Measurements from ENCODE around the gene SOCS7. TPM values are rescaled to one million over a fixed set of nuclear protein-coding genes. Genes with fewer than 3 reads are reported as not detected.
A peak's percentile ranks its signal among the peaks of the same experiment; 100 is the strongest.

The SOCS7 gene
- total RNA-seq, 2 experiments from 2014 or later = 18.1 to 21.7 TPM

- ChIA-PET CTCF (interaction anchor here (1.0 to 1.6 kb wide), 4 partner anchors 10 to 86 kb away, joined by 3 to 8 read pairs (median 4); partner anchors contain the start of gene GPR179), POLR2A (interaction anchor here (0.6 kb wide), 1 partner anchor 65 kb away, joined by 3 read pairs; no protein-coding TSS in a partner anchor)
- Mint-ChIP-seq H3K27ac (no peak overlapping the region), H3K9me3 (no peaks in the 10 kb centered on the region), H3K4me1 (ENCODE audit: low read depth) (no peaks in the 10 kb centered on the region), H3K36me3 (peaks cover 3% of the 10 kb centered on the region), H3K27me3 (peaks cover 5% of the 10 kb centered on the region), H3K4me3 (no peak overlapping the region)
- intact Hi-C loops (cut with micrococcal nuclease) = no loop called here
- DNase-seq = no peak
Measured at GRCh38 chr17:38328620-38329019, 23.0 kb upstream of the SOCS7 start.

DNA sequence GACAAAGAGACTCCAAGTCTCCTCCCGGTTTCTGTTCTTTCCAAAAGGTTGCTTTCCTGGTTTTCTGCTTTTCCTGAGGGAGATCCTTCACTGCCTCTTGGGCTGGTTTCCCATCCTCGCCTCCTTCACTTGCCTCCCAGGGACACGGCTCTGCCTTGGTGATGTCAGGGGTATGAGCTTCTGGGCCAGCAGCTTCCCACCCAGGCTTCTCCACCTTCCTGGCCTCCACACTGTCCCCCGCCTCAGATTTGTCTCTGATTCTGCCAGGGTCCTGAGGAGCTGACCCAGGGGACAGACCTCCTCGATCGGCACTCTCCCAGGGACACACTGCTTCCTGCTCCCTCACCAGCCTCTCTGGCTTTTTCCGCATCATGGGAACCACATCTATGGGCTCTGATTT is 22.4 kb upstream of the SOCS7 start:
- Mint-ChIP-seq H3K27ac (no peak overlapping the region), H3K9me3 (no peaks in the 10 kb centered on the region), H3K4me1 (ENCODE audit: low read depth) (no peaks in the 10 kb centered on the region), H3K27me3 (peaks cover 7% of the 10 kb centered on the region), H3K4me3 (no peak overlapping the region), H3K36me3 (no peaks in the 10 kb centered on the region)
- CTCF ChIA-PET = interaction anchor here (1.6 kb wide), 1 partner anchor 20 kb away, joined by 8 read pairs; no protein-coding TSS in a partner anchor
- intact Hi-C loops (cut with micrococcal nuclease) = no loop called here
- POLR2A ChIA-PET = no interaction called here
- DNase-seq = no peak

DNA sequence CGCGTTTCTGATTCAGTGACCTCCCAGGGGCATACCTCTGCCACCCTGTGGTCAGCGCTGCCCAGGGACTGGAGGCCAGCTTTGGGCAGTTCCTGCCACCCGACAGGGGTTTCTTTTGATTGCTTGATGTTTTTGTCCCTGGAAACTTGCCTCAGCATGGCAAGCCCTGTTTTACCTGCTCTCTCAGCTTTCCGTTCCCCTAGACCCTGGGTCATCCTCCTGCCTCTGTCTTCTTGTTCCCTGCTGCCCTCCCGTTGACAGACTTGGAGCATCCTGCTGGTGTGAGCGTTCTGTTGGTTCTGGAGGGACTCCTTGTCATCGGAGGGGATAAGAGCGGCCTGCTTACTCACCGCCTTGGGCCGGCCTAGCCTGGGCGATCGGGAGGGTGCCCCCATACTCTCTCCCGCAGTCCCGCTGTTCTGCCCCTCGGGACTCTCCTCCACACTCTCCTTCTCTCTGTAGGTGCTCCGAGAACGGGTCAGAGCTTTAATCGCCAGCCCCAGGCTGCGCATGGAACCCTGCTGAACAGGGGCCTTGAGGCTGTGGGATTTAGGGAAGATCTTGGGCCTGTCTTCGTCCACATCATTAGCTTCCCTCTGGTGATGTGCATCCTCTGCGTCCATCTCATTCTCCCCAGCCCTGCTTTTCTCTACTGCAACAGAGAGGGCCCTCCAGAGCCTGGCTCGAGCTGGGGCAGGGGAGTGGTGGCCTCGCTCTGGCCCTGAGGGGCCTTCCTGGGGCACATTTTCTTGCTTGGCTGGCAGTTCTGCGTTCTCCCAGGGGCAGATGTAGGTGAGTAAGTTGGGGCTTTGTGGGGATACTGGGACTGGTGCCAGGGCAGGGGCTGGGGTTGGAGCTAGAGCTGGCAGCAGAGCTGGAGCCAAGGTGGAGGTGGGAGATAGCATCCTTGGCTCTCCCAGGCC is 21.6 kb upstream of the SOCS7 start:
- no peaks in the 10 kb centered on the region for H3K9me3 Mint-ChIP-seq
- H3K27me3 Mint-ChIP-seq = peaks cover 7% of the 10 kb centered on the region
- H3K27ac Mint-ChIP-seq = no peak overlapping the region
- H3K36me3 Mint-ChIP-seq = no peaks in the 10 kb centered on the region
- H3K4me1 Mint-ChIP-seq (ENCODE audit: low read depth) = no peaks in the 10 kb centered on the region
- POLR2A ChIA-PET = no interaction called here
- intact Hi-C loops (cut with micrococcal nuclease) = no loop called here
- DNase-seq = no peak
- H3K4me3 Mint-ChIP-seq = no peak overlapping the region
- CTCF ChIA-PET = interaction anchor here (1.1 to 2.0 kb wide), 4 partner anchors 8 to 85 kb away, joined by 3 to 11 read pairs (median 8); no protein-coding TSS in a partner anchor

- H3K4me1 Mint-ChIP-seq (ENCODE audit: low read depth) = no peaks in the 10 kb centered on the region
- H3K9me3 Mint-ChIP-seq = no peaks in the 10 kb centered on the region
- ChIA-PET CTCF (interaction anchor here (1.1 to 6.1 kb wide), 5 partner anchors 8 to 84 kb away, joined by 3 to 28 read pairs (median 8); no protein-coding TSS in a partner anchor), POLR2A (no interaction called here)
- no peak overlapping the region for H3K4me3 Mint-ChIP-seq
- H3K36me3 Mint-ChIP-seq = no peaks in the 10 kb centered on the region
- no peak overlapping the region for H3K27ac Mint-ChIP-seq
- DNase-seq = no peak
- intact Hi-C loops (cut with micrococcal nuclease) = no loop called here
- peaks cover 7% of the 10 kb centered on the region for H3K27me3 Mint-ChIP-seq
Measured at GRCh38 chr17:38330941-38331411, 20.7 kb upstream of the SOCS7 start.

- Mint-ChIP-seq H3K4me3 (no peak overlapping the region), H3K36me3 (no peaks in the 10 kb centered on the region), H3K9me3 (no peaks in the 10 kb centered on the region), H3K27ac (no peak overlapping the region), H3K4me1 (ENCODE audit: low read depth) (no peaks in the 10 kb centered on the region), H3K27me3 (peaks cover 7% of the 10 kb centered on the region)
- intact Hi-C loops (cut with micrococcal nuclease) = no loop called here
- ChIA-PET POLR2A (no interaction called here), CTCF (interaction anchor here (0.7 to 6.1 kb wide), 10 partner anchors 8 to 82 kb away, joined by 3 to 28 read pairs (median 4); no protein-coding TSS in a partner anchor)
- no peak for DNase-seq
Measured at GRCh38 chr17:38332735-38333134, 18.9 kb upstream of the SOCS7 start.

DNA sequence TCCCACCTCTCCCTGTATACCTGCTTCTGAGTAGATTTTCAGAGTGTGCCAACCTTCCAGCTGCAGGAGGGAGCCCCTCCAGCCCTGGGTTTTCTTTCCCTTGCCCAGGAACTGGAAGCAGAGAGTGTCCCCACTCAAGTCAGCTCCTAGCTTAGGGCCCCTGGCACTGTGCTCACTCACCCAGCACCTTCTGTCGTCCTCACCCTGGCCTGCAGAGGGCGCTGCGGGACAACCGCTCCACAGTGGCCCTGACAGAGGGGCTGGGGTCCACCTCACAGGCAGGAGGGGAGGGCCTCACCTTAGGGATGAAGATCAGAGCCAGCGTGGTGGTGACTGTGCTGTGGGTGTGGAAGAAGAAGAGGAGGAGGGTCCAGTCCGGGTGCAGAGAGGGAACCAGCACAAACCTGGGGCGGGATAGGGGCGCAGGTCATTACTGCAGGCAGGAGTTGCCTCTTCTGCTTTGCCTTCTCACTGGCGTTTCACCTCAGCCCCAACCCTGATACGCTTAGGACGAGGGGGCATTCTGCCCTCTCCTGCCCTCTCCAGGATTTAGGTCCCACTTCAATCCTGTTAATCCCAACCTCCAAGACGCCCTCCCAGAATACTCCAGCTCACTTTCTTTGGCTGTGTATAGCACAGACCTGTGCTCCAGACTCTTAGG is 17.9 kb upstream of the SOCS7 start:
- peak; percentile 72 for DNase-seq
- CTCF ChIA-PET = interaction anchor here (0.7 to 6.1 kb wide), 11 partner anchors 7 to 81 kb away, joined by 3 to 28 read pairs (median 4); no protein-coding TSS in a partner anchor
- POLR2A ChIA-PET = interaction anchor here (0.5 kb wide), 1 partner anchor 10 kb away, joined by 3 read pairs; no protein-coding TSS in a partner anchor
- Mint-ChIP-seq H3K4me3 (no peak overlapping the region), H3K9me3 (no peaks in the 10 kb centered on the region), H3K36me3 (no peaks in the 10 kb centered on the region), H3K27me3 (peaks cover 7% of the 10 kb centered on the region), H3K27ac (no peak overlapping the region), H3K4me1 (ENCODE audit: low read depth) (no peaks in the 10 kb centered on the region)
- intact Hi-C loops (cut with micrococcal nuclease) = no loop called here

GRCh38 chr17:38334480-38335364 is 16.9 kb upstream of the SOCS7 start:
- CTCF ChIA-PET = interaction anchor here (0.6 to 6.1 kb wide), 4 partner anchors 9 to 78 kb away, joined by 3 to 28 read pairs (median 3); no protein-coding TSS in a partner anchor
- H3K9me3 Mint-ChIP-seq = no peaks in the 10 kb centered on the region
- no peaks in the 10 kb centered on the region for H3K36me3 Mint-ChIP-seq
- H3K4me1 Mint-ChIP-seq (ENCODE audit: low read depth) = no peaks in the 10 kb centered on the region
- peaks cover 7% of the 10 kb centered on the region for H3K27me3 Mint-ChIP-seq
- no peak overlapping the region for H3K27ac Mint-ChIP-seq
- intact Hi-C loops (cut with micrococcal nuclease) = no loop called here
- POLR2A ChIA-PET = no interaction called here
- no peak for DNase-seq
- no peak overlapping the region for H3K4me3 Mint-ChIP-seq

DNA sequence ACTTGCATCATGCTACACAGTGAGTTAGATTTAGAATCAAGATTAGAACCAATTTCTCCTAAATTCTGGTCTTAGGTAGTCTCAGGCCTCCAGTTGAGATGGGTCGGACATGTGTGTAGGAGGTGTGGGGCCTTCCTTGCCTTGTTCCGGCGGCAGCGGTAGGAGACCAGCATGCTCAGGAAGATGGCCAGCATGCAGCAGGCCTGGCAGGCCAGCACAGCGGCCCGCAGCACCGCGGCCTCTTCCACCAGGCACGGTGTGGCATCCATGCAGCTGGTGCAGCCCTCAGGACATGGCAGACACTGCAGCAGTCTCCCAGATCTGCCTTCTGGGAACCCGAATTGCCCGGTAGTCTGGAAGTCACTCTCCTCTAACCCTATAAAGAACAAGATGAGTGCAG is 14.8 kb upstream of the SOCS7 start:
- Mint-ChIP-seq H3K27ac (no peak overlapping the region), H3K27me3 (peaks cover 5% of the 10 kb centered on the region), H3K36me3 (no peaks in the 10 kb centered on the region), H3K4me1 (ENCODE audit: low read depth) (no peaks in the 10 kb centered on the region), H3K9me3 (no peaks in the 10 kb centered on the region), H3K4me3 (no peak overlapping the region)
- ChIA-PET POLR2A (no interaction called here), CTCF (interaction anchor here (6.1 kb wide), 1 partner anchor 12 kb away, joined by 28 read pairs; no protein-coding TSS in a partner anchor)
- intact Hi-C loops (cut with micrococcal nuclease) = no loop called here
- DNase-seq = no peak

DNA sequence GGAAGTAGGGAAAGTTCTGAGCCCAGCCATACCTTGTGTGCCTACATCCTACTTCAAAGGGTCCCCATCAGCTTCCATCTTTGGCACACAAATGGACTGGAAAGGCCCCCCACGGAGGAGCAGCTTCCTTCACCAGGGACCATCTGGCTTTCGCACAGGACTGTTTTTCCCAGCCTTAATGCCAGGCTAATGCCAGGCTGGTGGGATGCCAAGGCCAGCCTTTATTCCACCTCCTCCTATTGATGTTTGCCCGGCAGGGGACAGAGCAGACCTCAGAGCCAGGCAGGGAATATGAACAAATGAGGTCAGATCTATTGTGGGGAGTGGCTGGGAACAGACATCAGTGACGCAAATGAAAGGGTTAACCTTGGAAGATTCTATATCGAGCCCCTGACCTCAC is 13.6 kb upstream of the SOCS7 start:
- ChIA-PET POLR2A (no interaction called here), CTCF (interaction anchor here (1.2 kb wide), 1 partner anchor 11 kb away, joined by 6 read pairs; no protein-coding TSS in a partner anchor)
- no peak overlapping the region for H3K4me3 Mint-ChIP-seq
- H3K27me3 Mint-ChIP-seq = peaks cover 5% of the 10 kb centered on the region
- no peak for DNase-seq
- intact Hi-C loops (cut with micrococcal nuclease) = no loop called here
- H3K4me1 Mint-ChIP-seq (ENCODE audit: low read depth) = no peaks in the 10 kb centered on the region
- no peaks in the 10 kb centered on the region for H3K36me3 Mint-ChIP-seq
- H3K9me3 Mint-ChIP-seq = no peaks in the 10 kb centered on the region
- H3K27ac Mint-ChIP-seq = no peak overlapping the region

GRCh38 chr17:38338535-38338934 is 13.1 kb upstream of the SOCS7 start:
- no peak overlapping the region for H3K4me3 Mint-ChIP-seq
- H3K27ac Mint-ChIP-seq = no peak overlapping the region
- H3K4me1 Mint-ChIP-seq (ENCODE audit: low read depth) = no peaks in the 10 kb centered on the region
- CTCF ChIA-PET = interaction anchor here (1.2 kb wide), 1 partner anchor 11 kb away, joined by 6 read pairs; no protein-coding TSS in a partner anchor
- intact Hi-C loops (cut with micrococcal nuclease) = no loop called here
- POLR2A ChIA-PET = no interaction called here
- H3K9me3 Mint-ChIP-seq = no peaks in the 10 kb centered on the region
- no peak for DNase-seq
- H3K27me3 Mint-ChIP-seq = peaks cover 3% of the 10 kb centered on the region
- no peaks in the 10 kb centered on the region for H3K36me3 Mint-ChIP-seq

DNA sequence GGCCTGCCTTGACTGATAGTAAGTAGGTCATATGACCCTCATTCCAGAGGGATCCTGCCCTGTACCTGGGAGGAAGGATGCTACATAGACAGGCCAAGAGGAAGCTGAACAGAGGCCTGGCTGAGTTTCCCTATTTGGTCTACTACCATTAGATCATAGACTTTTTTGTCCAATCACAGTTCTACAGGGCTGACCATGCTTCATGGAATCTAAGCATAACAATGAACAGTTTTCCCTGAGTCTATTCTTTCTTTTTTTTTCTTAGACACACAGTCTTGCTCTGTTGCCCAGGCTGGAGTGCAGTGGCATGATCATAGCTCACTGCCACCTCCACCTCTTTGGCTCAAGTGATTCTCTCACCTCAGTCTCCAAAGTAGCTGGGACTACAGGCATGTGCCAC is 11.8 kb upstream of the SOCS7 start:
- intact Hi-C loops (cut with micrococcal nuclease) = no loop called here
- no peaks in the 10 kb centered on the region for H3K36me3 Mint-ChIP-seq
- no peaks in the 10 kb centered on the region for H3K4me1 Mint-ChIP-seq (ENCODE audit: low read depth)
- DNase-seq = no peak
- peaks cover 6% of the 10 kb centered on the region for H3K27me3 Mint-ChIP-seq
- POLR2A ChIA-PET = no interaction called here
- H3K9me3 Mint-ChIP-seq = no peaks in the 10 kb centered on the region
- no peak overlapping the region for H3K27ac Mint-ChIP-seq
- no peak overlapping the region for H3K4me3 Mint-ChIP-seq
- CTCF ChIA-PET = no interaction called here
